HL-60/S4 (cell line): ENCODE data around the gene APCDD1.
"Not testable (repeated sequence)": the region's sequence is repeated elsewhere in the genome, so short reads cannot be mapped to it uniquely, and the experiment has no call there.

Experiments
- in situ Hi-C: fragments of 300-500 bp; cut with MboI; formaldehyde crosslinking; loops from 2 replicates; pipeline ENCODE4 v1.14.3; 2022; ENCODE audit warnings: low sequenced_read_pairs

The APCDD1 gene

GRCh38 chr18:10461989-10462388 is 7.6 kb downstream of the APCDD1 start:
- in situ Hi-C loops: no loop called here

GRCh38 chr18:10462597-10462996 is 8.2 kb downstream of the APCDD1 start:
- in situ Hi-C loops: no loop called here

- in situ Hi-C loops: no loop called here
Measured at GRCh38 chr18:10463096-10463495, 8.7 kb downstream of the APCDD1 start.

- in situ Hi-C loops: no loop called here
Measured at GRCh38 chr18:10463741-10464140, 9.3 kb downstream of the APCDD1 start.

GRCh38 chr18:10464161-10464648 is 9.8 kb downstream of the APCDD1 start:
- in situ Hi-C loops: not testable (repeated sequence)

GRCh38 chr18:10465174-10465939 is 10.9 kb downstream of the APCDD1 start:
- in situ Hi-C loops: no loop called here

- in situ Hi-C loops: no loop called here
Measured at GRCh38 chr18:10470429-10470828, 16.0 kb downstream of the APCDD1 start.

GRCh38 chr18:10471574-10471973 is 17.1 kb downstream of the APCDD1 start:
- in situ Hi-C loops: no loop called here

- in situ Hi-C loops: no loop called here
Measured at GRCh38 chr18:10473132-10473531, 18.7 kb downstream of the APCDD1 start.

GRCh38 chr18:10474309-10474708 is 19.9 kb downstream of the APCDD1 start:
- in situ Hi-C loops: no loop called here

GRCh38 chr18:10475276-10475653 is 20.8 kb downstream of the APCDD1 start:
- in situ Hi-C loops: no loop called here

GRCh38 chr18:10475654-10476291 is 21.3 kb downstream of the APCDD1 start:
- in situ Hi-C loops: no loop called here

GRCh38 chr18:10476338-10476791 is 21.9 kb downstream of the APCDD1 start:
- in situ Hi-C loops: no loop called here

GRCh38 chr18:10477121-10477862 is 22.9 kb downstream of the APCDD1 start:
- in situ Hi-C loops: no loop called here

- in situ Hi-C loops: no loop called here
Measured at GRCh38 chr18:10477863-10478260, 23.4 kb downstream of the APCDD1 start.

GRCh38 chr18:10481831-10482230 is 27.4 kb downstream of the APCDD1 start:
- in situ Hi-C loops: no loop called here

GRCh38 chr18:10482363-10482984 is 28.0 kb downstream of the APCDD1 start:
- in situ Hi-C loops: no loop called here

- in situ Hi-C loops: no loop called here
Measured at GRCh38 chr18:10482985-10483949, 28.8 kb downstream of the APCDD1 start.

GRCh38 chr18:10485475-10485874 is 31.0 kb downstream of the APCDD1 start:
- in situ Hi-C loops: no loop called here

- in situ Hi-C loops: no loop called here
Measured at GRCh38 chr18:10486362-10486761, 31.9 kb downstream of the APCDD1 start.
